Suprapubic skin (tissue), 4 donors: ENCODE measurements around the gene MRPL4. TPM values are rescaled to one million over a fixed set of nuclear protein-coding genes. Genes with fewer than 3 reads are reported as not detected.

ENCODE experiments used
- DNase-seq, 2 donors: peaks; one replicate each; pipeline ENCODE4 v3.0.0-alpha.2; 2019; ENCODE audit warnings: low spot score in 2 of 2
- H3K27ac ChIP-seq: fragments of 200-600 bp; sonication (generic); one replicate; pipeline ENCODE4 v1.5.1; 2019
- H3K27me3 ChIP-seq: fragments of 200-600 bp; sonication (generic); one replicate; pipeline ENCODE4 v1.5.1; 2019
- H3K36me3 ChIP-seq: fragments of 200-600 bp; sonication (generic); one replicate; pipeline ENCODE4 v1.5.1; 2019
- H3K4me1 ChIP-seq: fragments of 200-600 bp; sonication (generic); one replicate; pipeline ENCODE4 v1.5.1; 2019
- H3K4me3 ChIP-seq: fragments of 200-600 bp; sonication (generic); one replicate; pipeline ENCODE4 v1.5.1; 2019; ENCODE audit warnings: mild to moderate bottlenecking
- H3K9me3 ChIP-seq: fragments of 200-600 bp; sonication (generic); one replicate; pipeline ENCODE4 v1.5.1; 2019
- CTCF ChIP-seq, 2 donors: fragments of 200-600 bp in 1 of 2; fragments of 450-650 bp in 1 of 2; sonication (generic) in 1 of 2; IDR thresholded peaks; one replicate each; pipeline ENCODE4 v1.5.1; 2016 to 2019; ENCODE audit warnings: antibody characterized with exemption in 2 of 2, mild to moderate bottlenecking in 1 of 2, moderate library complexity in 1 of 2
- EP300 ChIP-seq: sonication (generic); formaldehyde crosslinking; IDR thresholded peaks from one replicate; pipeline ENCODE4 v1.6.1; 2017; ENCODE audit warnings: antibody characterized with exemption
- POLR2A ChIP-seq, 2 donors: fragments of 450-650 bp; IDR thresholded peaks; one replicate each; pipeline ENCODE4 v1.6.1; 2017; ENCODE audit warnings: antibody characterized with exemption in 2 of 2, mild to moderate bottlenecking in 2 of 2, moderate library complexity in 2 of 2
- POLR2AphosphoS5 ChIP-seq, 3 donors: sonication (generic); formaldehyde crosslinking; IDR thresholded peaks; one replicate each; pipeline ENCODE4 v1.6.1; 2017; ENCODE audit warnings: antibody characterized with exemption in 3 of 3
- WGBS: methylation state at CpG from one replicate; pipeline ENCODE4 v1.1.5; 2018; 5-methylcytosine and 5-hydroxymethylcytosine counted together
- total RNA-seq, 4 donors: library from RNA; depleted of rRNA; stranded (reverse); fragments of >200 nt; gene quantifications; one replicate each; pipeline ENCODE4 v1.1.0, GENCODE V29; 2016

Gene MRPL4
- total RNA-seq, 4 donors from 2014 or later = 53.3 to 108 (median 77.3) TPM

- H3K36me3 ChIP-seq = no peaks in the 10 kb centered on the region
- H3K27ac ChIP-seq = no peak overlapping the region
- 86% methylated on average over 9 of the region's 9 CpGs for WGBS
- TF ChIP-seq POLR2A (IDR thresholded peaks at IDR 0.05) = no peak
- no peak for TF ChIP-seq EP300
- TF ChIP-seq CTCF (IDR thresholded peaks at IDR 0.05) = no peak
- TF ChIP-seq POLR2AphosphoS5 (IDR thresholded peaks at IDR 0.05) = no peak
- H3K27me3 ChIP-seq = no peaks in the 10 kb centered on the region
- H3K4me1 ChIP-seq = peaks cover 3% of the 10 kb centered on the region
- H3K9me3 ChIP-seq = no peaks in the 10 kb centered on the region
- H3K4me3 ChIP-seq = no peak overlapping the region
- DNase-seq = no peak
These were observed 6.7 kb upstream of the MRPL4 start for GRCh38 chr19:10245189-10245939.

GRCh38 chr19:10246511-10246910, 5.5 kb upstream of the MRPL4 start:
- Histone ChIP-seq H3K36me3 (no peaks in the 10 kb centered on the region), H3K4me3 (no peak overlapping the region), H3K9me3 (no peaks in the 10 kb centered on the region), H3K27ac (no peak overlapping the region), H3K4me1 (peaks cover 9% of the 10 kb centered on the region), H3K27me3 (no peaks in the 10 kb centered on the region)
- no peak for DNase-seq
- TF ChIP-seq EP300 (no peak), POLR2A (IDR thresholded peaks at IDR 0.05) (no peak), CTCF (IDR thresholded peaks at IDR 0.05) (no peak), POLR2AphosphoS5 (IDR thresholded peaks at IDR 0.05) (no peak)
- WGBS = 84% methylated on average over 6 of the region's 6 CpGs

- Histone ChIP-seq H3K27ac (no peak overlapping the region), H3K27me3 (no peaks in the 10 kb centered on the region), H3K4me3 (peak overlapping the region; percentile 59), H3K36me3 (peaks cover 41% of the 10 kb centered on the region), H3K9me3 (no peaks in the 10 kb centered on the region), H3K4me1 (peaks cover 21% of the 10 kb centered on the region)
- no peak for TF ChIP-seq CTCF (IDR thresholded peaks at IDR 0.05)
- no peak for TF ChIP-seq EP300
- TF ChIP-seq POLR2AphosphoS5 (IDR thresholded peaks at IDR 0.05) = no peak
- no peak for TF ChIP-seq POLR2A (IDR thresholded peaks at IDR 0.05)
- DNase-seq = no peak
- 31% methylated on average over 7 of the region's 8 CpGs for WGBS
These were observed 693 bp downstream of the MRPL4 start for GRCh38 chr19:10252707-10253106.

GRCh38 chr19:10254244-10254643, 2.2 kb downstream of the MRPL4 start:
- DNase-seq = no peak
- Histone ChIP-seq H3K36me3 (peaks cover 51% of the 10 kb centered on the region), H3K27ac (no peak overlapping the region), H3K9me3 (no peaks in the 10 kb centered on the region), H3K27me3 (no peaks in the 10 kb centered on the region), H3K4me1 (peaks cover 24% of the 10 kb centered on the region), H3K4me3 (no peak overlapping the region)
- TF ChIP-seq POLR2A (IDR thresholded peaks at IDR 0.05) = no peak
- no peak for TF ChIP-seq CTCF (IDR thresholded peaks at IDR 0.05)
- TF ChIP-seq POLR2AphosphoS5 (IDR thresholded peaks at IDR 0.05) = no peak
- no peak for TF ChIP-seq EP300
- 73% methylated on average over 3 of the region's 3 CpGs for WGBS

- DNase-seq = no peak
- Histone ChIP-seq H3K27me3 (no peaks in the 10 kb centered on the region), H3K27ac (no peak overlapping the region), H3K4me1 (peaks cover 32% of the 10 kb centered on the region), H3K36me3 (peaks cover 60% of the 10 kb centered on the region), H3K4me3 (no peak overlapping the region), H3K9me3 (no peaks in the 10 kb centered on the region)
- TF ChIP-seq EP300 (no peak), POLR2A (IDR thresholded peaks at IDR 0.05) (no peak), CTCF (IDR thresholded peaks at IDR 0.05) (no peak), POLR2AphosphoS5 (IDR thresholded peaks at IDR 0.05) (no peak)
- 85% methylated on average over 2 of the region's 2 CpGs for WGBS
These were observed 3.3 kb downstream of the MRPL4 start for GRCh38 chr19:10255358-10255757.
